Endodermal cell (in vitro differentiated cells): ENCODE results near the gene WSCD2. TPM values are rescaled to one million over a fixed set of nuclear protein-coding genes. Genes with fewer than 3 reads are reported as not detected.

Experiments
- DNase-seq: peaks from one replicate; pipeline ENCODE4 v3.0.0-alpha.2; 2017
- H3K27ac ChIP-seq: 2 replicates; pipeline ENCODE4 v1.5.1; 2013; ENCODE audit warnings: mild to moderate bottlenecking, low read depth, low read length, moderate library complexity
- H3K27me3 ChIP-seq: 2 replicates; pipeline ENCODE4 v1.6.1; 2013; ENCODE audit warnings: mild to moderate bottlenecking, low read length, moderate library complexity; ENCODE audit not compliant: insufficient read depth, control insufficient read depth, poor library complexity, severe bottlenecking
- H3K36me3 ChIP-seq: 2 replicates; pipeline ENCODE4 v1.7.0; 2013; ENCODE audit warnings: mild to moderate bottlenecking, low read length, moderate library complexity; ENCODE audit not compliant: control insufficient read depth, insufficient read depth
- H3K4me1 ChIP-seq: one replicate; pipeline ENCODE4 v1.7.0; 2013; ENCODE audit warnings: low read length; ENCODE audit not compliant: control insufficient read depth, insufficient read depth
- H3K4me3 ChIP-seq: 2 replicates; pipeline ENCODE4 v1.5.1; 2013; ENCODE audit warnings: mild to moderate bottlenecking, low read length, moderate library complexity
- H3K9ac ChIP-seq: 2 replicates; pipeline ENCODE4 v1.6.1; 2013; ENCODE audit warnings: mild to moderate bottlenecking, low read length, moderate library complexity; ENCODE audit not compliant: poor library complexity, severe bottlenecking; ENCODE audit errors: extremely low read depth
- H3K9me3 ChIP-seq: 2 replicates; pipeline ENCODE4 v1.6.1; 2013; ENCODE audit warnings: mild to moderate bottlenecking, low read length, moderate library complexity; ENCODE audit not compliant: control insufficient read depth
- H3K27ac Mint-ChIP-seq: 2 replicates; pipeline ENCODE4 v1.8.0; 2020; ENCODE audit warnings: mixed read lengths
- H3K27me3 Mint-ChIP-seq: 2 replicates; pipeline ENCODE4 v1.8.0; 2021; ENCODE audit warnings: mild to moderate bottlenecking, mixed read lengths; ENCODE audit not compliant: insufficient read depth
- H3K36me3 Mint-ChIP-seq: 2 replicates; pipeline ENCODE4 v1.8.0; 2020; ENCODE audit warnings: low read depth, mixed read lengths
- H3K4me1 Mint-ChIP-seq: 2 replicates; pipeline ENCODE4 v1.8.0; 2020; ENCODE audit warnings: mixed read lengths
- H3K4me3 Mint-ChIP-seq: 2 replicates; pipeline ENCODE4 v1.8.0; 2020; ENCODE audit warnings: mild to moderate bottlenecking, moderate library complexity, mixed read lengths
- H3K9me3 Mint-ChIP-seq: 2 replicates; pipeline ENCODE4 v1.8.0; 2020; ENCODE audit warnings: mild to moderate bottlenecking, mixed read lengths
- WGBS, 2 experiments: methylation state at CpG; one replicate each; pipeline versions ENCODE4 v1.1.5 to v1.1.7; 2013; ENCODE audit warnings: missing lambda C conversion rate in 2 of 2, mixed read lengths in 1 of 2; ENCODE audit not compliant: insufficient coverage in 1 of 2, insufficient read length in 1 of 2; 5-methylcytosine and 5-hydroxymethylcytosine counted together
- total RNA-seq, 2 donors: library from RNA; stranded (reverse); fragmentation: NEBNext Ultra II Directional in 1 of 2; extraction: Animal tissue kit (Norgen Biotek cat#: 25700) in 1 of 2; gene quantifications; 2 replicates in 1 of 2; 3 replicates in 1 of 2; pipeline ENCODE4 v1.2.1, GENCODE V29; 2021
- TF ChIP-seq, protein P1 (sequence below): fragments of 200-600 bp; sonication (generic); conservative IDR thresholded peaks from 2 replicates; pipeline ENCODE4 v1.5.0; 2021; ENCODE audit warnings: antibody characterized with exemption, mild to moderate bottlenecking

Gene WSCD2
- total RNA-seq, 2 donors from 2014 or later, result 0.80 to 1.3 TPM

DNA sequence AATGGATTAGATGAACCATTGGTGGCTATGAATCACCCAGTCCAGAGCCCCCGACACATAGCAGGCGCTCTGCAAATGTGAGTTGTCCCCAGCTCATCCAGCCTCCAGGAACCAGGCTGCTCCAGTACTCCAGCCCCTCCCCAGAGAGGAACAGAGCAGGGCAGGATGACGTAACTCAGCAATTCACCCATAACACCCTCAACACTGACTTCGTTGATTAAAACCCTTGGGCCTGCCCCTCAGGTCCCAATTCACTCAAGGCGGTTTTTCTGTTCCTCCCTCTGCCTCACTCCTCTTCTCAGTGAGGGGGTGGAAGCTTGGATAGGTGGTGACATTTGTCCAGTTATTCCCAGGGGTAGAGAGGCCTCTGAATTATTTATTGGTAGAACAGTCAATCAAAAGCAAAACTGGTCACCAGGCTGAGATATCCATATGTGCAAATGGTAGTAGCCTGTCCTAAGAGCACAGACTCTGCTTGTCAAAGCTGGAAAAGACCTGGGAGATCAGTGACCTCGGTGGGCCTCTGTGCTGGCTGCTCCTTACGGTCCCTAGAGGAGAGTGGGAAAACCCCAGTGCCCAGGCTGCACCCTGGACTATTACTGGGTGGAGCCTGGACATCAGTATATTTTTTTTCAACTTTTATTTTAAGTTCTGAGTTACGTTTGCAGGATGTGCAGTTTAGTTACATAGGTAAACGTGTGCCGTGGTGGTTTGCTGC lies 113.1 kb downstream of the WSCD2 start:
- Mint-ChIP-seq H3K4me1 (no peaks in the 10 kb centered on the region), H3K4me3 (no peak overlapping the region), H3K27ac (no peak overlapping the region), H3K9me3 (peaks cover 20% of the 10 kb centered on the region), H3K36me3 (peaks cover 4% of the 10 kb centered on the region), H3K27me3 (no peaks in the 10 kb centered on the region)
- H3K9me3 ChIP-seq, result peaks cover 10% of the 10 kb centered on the region
- H3K4me1 ChIP-seq, result no peaks in the 10 kb centered on the region
- no peak overlapping the region for H3K9ac ChIP-seq
- TF ChIP-seq, protein P1, sequence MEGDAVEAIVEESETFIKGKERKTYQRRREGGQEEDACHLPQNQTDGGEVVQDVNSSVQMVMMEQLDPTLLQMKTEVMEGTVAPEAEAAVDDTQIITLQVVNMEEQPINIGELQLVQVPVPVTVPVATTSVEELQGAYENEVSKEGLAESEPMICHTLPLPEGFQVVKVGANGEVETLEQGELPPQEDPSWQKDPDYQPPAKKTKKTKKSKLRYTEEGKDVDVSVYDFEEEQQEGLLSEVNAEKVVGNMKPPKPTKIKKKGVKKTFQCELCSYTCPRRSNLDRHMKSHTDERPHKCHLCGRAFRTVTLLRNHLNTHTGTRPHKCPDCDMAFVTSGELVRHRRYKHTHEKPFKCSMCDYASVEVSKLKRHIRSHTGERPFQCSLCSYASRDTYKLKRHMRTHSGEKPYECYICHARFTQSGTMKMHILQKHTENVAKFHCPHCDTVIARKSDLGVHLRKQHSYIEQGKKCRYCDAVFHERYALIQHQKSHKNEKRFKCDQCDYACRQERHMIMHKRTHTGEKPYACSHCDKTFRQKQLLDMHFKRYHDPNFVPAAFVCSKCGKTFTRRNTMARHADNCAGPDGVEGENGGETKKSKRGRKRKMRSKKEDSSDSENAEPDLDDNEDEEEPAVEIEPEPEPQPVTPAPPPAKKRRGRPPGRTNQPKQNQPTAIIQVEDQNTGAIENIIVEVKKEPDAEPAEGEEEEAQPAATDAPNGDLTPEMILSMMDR, result no peak
- H3K27me3 ChIP-seq, result no peaks in the 10 kb centered on the region
- H3K36me3 ChIP-seq, result no peaks in the 10 kb centered on the region
- DNase-seq, result no peak
- no peak overlapping the region for H3K4me3 ChIP-seq
- H3K27ac ChIP-seq, result no peak overlapping the region
- WGBS, 2 experiments, result 90 to 92% methylated on average over 5 to 10 of the region's 10 CpGs

DNA sequence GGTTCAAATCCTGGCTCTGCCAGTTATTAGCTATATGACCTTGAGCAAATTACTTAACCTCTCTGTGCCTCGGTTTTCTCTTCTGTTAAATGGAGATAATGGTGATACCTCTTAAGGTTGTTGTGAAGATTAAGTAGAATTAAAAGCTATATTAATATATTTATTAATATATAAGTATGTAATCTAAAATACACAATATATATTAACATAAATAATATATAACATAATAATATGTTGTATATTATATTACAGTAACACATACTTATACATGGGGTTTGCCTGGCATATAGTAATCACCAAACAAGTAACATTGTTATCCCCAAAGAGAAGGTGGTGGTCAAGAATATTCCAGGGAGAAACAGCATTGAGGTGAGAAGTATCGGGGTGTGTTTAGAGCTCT lies 118.0 kb downstream of the WSCD2 start:
- Mint-ChIP-seq H3K27me3 (peaks cover 3% of the 10 kb centered on the region), H3K9me3 (no peaks in the 10 kb centered on the region), H3K4me3 (no peak overlapping the region), H3K4me1 (no peaks in the 10 kb centered on the region), H3K27ac (no peak overlapping the region), H3K36me3 (no peaks in the 10 kb centered on the region)
- H3K27ac ChIP-seq, result no peak overlapping the region
- no peaks in the 10 kb centered on the region for H3K27me3 ChIP-seq
- H3K36me3 ChIP-seq, result no peaks in the 10 kb centered on the region
- WGBS, 2 experiments, result 96 to 100% methylated on average over 1 of the region's 2 CpGs
- H3K9ac ChIP-seq, result no peak overlapping the region
- no peak for DNase-seq
- H3K9me3 ChIP-seq, result no peaks in the 10 kb centered on the region
- no peak overlapping the region for H3K4me3 ChIP-seq
- no peaks in the 10 kb centered on the region for H3K4me1 ChIP-seq
- TF ChIP-seq, protein P1, result no peak

DNA sequence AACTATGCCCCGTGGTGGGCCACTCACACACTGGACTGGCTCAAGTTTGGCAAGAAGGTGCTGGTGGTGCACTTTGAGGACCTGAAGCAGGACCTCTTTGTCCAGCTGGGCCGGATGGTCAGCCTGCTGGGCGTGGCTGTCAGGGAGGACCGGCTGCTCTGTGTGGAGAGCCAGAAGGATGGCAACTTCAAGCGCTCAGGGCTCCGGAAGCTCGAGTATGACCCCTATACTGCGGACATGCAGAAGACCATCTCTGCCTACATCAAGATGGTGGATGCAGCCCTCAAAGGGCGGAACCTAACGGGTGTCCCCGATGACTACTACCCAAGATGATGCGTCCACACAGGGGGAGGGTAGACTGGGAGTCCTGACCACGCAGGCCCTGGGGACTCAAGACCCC lies 118.9 kb downstream of the WSCD2 start:
- TF ChIP-seq, protein P1, result no peak
- no peaks in the 10 kb centered on the region for H3K27me3 ChIP-seq
- H3K27ac Mint-ChIP-seq, result no peak overlapping the region
- no peak overlapping the region for H3K27ac ChIP-seq
- no peaks in the 10 kb centered on the region for H3K36me3 ChIP-seq
- H3K4me3 Mint-ChIP-seq, result no peak overlapping the region
- H3K4me3 ChIP-seq, result no peak overlapping the region
- no peaks in the 10 kb centered on the region for H3K4me1 ChIP-seq
- no peaks in the 10 kb centered on the region for H3K4me1 Mint-ChIP-seq
- 94 to 95% methylated on average over 11 to 13 of the region's 13 CpGs for WGBS, 2 experiments
- DNase-seq, result no peak
- H3K27me3 Mint-ChIP-seq, result peaks cover 3% of the 10 kb centered on the region
- H3K9me3 Mint-ChIP-seq, result no peaks in the 10 kb centered on the region
- H3K9me3 ChIP-seq, result no peaks in the 10 kb centered on the region
- no peaks in the 10 kb centered on the region for H3K36me3 Mint-ChIP-seq
- no peak overlapping the region for H3K9ac ChIP-seq
